GM21529 (cell line): ENCODE results near the gene KCNH2.

ENCODE experiments used
- ATAC-seq: cut with Tn5 transposase; IDR thresholded peaks from one replicate; pipeline ENCODE4 v1.9.1; 2021; ENCODE audit not compliant: unreplicated experiment

The KCNH2 gene

DNA sequence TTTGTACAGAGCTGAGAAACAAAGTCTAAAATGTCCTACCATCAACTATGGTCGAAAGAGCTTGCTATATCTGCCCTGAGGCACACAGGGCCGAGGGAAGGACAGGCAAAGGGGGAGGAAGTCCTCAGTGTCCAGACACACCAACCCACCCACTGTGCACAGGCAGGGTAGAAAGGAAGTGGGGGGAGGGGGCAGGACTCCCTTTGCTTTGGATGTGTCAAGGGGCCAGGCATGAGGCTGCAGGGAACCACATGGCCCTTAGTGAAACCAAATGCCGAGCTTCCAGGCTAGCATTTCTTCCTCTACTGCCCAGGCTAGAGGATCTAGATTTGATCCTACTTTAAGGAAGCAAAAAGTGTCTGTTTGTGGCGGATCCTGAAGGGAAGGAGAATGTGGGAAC, 28.6 kb downstream of the KCNH2 start:
- no peak for ATAC-seq

DNA sequence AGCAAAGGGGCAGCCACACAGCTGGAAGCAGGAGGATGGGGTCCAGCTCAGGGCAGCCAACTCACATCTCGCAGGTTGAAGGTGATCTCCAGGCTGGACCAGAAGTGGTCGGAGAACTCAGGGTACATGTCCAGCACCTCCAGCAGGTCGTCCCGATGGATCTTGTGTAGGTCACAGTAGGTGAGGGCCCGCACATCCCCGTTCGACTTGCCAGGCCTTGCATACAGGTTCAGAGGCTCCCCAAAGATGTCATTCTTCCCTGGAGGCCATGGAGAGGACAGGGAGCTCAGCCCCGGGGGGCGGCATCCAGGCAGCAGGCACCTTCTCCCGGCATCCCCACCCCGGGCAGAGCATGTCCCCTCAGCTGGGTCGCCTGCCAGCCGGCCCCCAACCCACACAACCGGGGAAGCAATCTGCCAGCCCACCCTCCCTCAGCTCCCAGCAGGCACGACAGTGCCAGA, 29.3 kb downstream of the KCNH2 start:
- ATAC-seq, result no peak

DNA sequence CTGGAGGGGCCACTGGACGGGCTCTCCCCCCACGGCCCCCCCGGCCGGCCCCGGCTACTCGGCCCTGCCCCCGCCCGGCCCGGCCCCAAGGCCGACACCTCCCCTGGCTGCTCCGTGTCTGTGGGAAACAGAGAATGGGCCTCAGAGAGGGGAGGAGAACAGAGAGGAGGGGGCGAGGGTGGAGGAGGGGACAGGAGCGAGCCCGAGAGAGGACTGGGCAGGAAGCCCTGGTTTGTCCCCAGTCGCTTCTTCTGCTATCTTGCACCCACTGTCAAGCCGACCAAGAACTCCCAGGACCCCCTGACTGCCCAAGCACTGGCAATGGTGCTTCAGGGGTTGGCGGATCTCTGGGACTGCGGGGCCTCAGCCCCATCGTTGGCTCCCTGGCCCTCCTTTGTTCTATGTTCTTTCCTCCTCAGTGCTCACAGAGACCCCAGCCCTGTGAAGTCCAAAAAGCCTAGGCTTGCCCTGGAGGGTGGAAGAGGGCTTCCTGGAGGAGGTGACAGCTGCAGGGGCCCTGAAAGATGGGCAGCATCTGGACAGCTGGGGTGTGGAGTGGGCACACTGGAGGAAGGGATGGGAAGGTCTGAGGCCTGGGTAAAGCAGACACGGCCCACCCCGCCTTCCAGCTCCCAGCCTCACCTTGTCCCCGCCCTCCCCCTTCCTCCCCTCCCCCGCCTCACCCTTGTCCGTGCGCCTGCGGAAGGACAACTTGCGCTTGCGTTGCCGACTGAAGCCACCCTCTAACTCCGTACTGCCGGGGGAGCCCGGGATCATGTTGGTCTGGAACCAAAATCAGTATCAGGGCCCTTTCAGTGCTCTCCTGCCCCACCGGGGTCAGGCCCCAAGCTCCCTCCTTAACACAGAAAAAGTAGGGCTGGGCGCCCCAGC, 30.1 kb downstream of the KCNH2 start:
- ATAC-seq, result no peak

DNA sequence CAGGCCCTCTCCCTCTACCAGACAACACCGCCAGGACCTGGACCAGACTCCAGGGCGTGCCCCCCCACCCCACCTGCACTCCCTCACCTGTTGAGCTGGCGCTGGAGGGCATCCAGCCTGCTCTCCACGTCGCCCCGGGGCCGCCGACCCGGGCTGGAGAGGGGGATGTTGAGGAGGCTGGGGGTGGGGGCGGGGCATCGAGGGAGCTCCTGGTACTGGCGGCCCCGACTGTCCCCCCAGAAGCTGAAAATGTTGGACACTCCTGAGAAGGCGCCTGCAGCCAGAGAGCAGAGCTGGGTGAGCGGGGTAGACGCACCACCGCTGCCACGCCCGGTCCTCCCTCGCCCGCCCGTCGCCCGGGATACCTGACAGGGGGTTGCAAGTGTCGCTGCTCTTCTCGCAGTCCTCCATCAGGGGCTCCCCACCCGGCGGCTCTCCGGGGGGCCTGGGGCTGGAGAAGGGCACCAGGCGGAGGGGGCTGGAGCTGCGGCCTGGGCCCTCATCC, 30.8 kb downstream of the KCNH2 start:
- ATAC-seq, result no peak

DNA sequence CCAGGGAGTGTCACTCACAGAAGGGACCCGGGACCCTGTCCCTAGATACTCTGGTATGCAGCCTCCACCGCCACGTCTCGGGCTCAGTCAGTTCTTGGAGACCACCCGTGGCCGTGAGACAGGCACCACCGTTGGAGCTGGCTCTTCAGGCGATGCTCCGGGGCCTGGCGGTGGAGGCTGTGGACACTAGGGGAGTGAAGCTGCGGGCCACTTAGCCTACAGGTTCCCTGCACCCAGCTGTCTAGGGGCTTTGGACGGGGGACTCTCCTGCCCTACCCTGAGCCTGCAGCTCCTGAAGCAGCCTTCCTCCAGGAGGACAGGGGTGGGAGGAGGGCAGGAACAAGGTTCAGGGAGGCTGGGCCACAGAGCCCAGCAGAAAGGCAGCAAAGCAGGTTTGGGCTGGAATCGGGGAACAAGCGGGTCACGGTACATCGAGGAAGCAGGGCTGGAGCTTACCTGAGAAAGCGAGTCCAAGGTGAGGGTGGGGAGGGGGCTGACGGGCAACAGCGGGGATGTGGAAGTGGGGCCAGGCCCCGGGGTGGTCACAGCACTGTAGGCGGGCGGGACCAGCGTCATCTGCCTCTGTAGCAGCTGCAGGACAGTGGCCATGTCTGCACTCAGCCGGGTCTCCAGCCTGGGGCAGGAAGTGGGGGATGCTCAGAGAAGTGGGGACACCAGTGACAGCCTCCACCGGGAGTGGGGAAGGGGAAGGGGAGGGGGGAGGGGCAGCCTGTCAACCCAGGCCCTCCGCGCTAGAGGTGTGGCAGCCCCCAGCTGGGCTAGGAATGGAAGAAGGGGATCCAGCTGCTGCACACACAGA, 31.5 kb downstream of the KCNH2 start:
- no peak for ATAC-seq

DNA sequence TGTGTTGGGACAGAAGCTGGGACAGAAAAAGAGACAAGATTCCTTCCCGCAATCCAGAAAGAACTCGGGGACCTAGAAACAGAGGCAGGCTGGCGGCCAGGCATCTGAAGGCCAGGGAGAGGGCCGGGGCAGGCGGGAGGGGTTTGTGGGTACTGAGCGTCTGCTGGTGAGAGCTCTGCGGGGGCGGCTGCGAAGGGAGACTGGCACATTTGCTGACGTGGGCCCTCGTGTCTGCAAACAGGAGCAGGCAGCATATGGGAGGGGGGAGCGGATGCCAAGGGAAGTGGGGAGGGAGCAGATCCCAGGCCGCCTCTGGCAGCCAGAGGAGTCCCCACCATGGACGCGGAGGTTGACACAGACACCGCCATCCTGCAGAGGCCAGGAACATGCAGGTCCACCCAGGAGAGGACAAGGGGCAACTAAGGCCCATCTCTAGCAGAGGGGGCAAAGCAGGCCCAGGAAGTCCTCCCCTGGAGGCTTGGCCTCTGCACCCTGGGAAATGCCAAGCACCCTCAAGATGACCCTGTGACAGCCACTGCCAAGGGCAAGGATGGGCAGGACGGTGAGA, 32.2 kb downstream of the KCNH2 start:
- no peak for ATAC-seq

DNA sequence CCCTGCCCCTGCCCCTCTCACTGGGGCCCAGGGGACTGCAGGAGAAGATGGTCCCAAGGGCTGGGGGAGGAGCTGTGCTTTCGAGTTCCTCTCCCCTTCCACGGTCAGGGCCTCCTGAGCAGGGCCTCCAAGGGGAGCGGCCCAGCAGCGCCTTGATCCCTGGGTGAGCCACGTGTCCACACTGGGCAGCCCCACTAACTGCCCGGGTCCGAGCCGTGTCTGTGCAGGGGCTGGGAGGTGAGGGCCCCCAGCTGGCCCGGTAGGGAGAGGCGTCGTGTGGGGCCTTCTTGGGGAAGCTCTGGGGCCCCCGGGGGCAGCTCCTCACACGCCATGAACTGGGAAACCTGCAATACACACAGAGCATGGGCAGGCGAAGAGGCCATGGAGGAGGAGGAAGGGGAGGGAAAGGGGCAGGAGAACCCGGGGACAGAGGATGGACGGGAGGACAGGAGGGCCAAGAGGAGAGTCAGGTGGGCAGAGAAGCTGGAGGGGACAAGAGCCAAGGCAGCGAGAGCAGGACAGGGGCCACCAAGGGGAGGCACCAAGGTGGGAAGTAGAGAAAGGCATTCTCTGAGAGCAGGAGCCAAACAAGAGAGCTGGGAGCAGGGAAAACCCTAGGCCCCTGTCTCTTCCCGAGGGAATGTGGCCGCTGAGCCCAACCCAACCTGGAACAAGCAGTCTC, 32.8 kb downstream of the KCNH2 start:
- ATAC-seq, result no peak

DNA sequence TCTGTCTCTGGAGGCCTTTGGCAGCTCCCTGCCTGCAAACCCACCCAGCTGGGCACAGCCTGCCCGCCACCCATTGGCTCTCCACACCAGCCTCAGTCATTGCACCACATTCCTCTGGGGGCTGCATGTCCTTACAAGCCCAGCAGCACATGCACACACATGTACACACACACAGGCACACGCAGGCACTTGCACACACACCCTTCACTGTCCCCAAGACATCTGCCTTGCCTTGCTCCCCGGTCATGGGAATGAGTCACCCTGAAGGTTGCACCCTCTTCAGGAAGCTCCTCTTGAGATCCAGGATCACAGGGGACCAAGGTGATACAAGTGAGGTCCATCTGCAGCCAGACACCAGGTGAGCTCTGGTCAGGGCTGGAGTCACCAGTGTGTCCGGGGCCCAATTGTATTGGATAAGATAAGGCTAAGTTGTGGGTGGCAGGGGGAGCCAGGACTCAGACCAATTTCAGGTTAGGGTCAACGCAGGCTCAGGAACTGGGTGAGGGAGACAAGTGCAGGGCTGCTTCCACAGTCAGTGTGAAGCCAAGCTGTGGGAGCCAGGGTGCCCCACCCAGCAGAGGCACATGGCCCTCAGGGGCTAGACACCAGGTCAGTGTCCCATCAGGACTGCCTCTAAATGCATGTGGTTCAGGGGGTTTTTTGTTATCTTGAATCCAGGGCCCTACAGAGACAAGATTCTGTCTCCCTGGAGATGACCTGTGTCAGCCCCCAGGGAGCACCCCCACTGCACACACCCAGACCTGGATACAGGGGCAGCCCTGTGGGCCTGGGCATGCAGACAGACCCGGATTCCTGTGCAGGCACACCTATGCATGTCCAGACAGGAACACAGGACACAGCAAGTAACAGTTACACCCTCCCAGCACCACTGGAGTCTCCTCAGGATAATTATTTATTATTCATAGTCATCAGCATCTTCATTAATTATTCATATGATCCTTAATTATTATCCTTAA, 33.8 kb downstream of the KCNH2 start:
- ATAC-seq, result no peak

DNA sequence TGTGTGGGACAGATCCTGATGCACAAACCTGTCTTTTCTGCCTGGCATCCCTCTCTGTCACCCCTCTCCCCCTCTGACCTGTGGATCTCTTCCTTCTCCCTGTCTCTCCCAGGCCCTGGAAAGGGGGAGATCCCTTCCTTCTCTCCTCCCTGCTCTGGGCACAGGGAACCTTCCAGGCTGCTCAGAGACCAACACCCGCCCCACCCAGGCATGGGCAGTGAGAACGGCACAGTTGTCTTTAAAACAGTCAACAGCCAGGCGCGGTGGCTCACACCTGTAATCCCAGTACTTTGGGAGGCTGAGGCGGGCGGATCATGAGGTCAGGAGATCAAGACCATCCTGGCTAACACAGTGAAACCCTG, 34.7 kb downstream of the KCNH2 start:
- no peak for ATAC-seq

DNA sequence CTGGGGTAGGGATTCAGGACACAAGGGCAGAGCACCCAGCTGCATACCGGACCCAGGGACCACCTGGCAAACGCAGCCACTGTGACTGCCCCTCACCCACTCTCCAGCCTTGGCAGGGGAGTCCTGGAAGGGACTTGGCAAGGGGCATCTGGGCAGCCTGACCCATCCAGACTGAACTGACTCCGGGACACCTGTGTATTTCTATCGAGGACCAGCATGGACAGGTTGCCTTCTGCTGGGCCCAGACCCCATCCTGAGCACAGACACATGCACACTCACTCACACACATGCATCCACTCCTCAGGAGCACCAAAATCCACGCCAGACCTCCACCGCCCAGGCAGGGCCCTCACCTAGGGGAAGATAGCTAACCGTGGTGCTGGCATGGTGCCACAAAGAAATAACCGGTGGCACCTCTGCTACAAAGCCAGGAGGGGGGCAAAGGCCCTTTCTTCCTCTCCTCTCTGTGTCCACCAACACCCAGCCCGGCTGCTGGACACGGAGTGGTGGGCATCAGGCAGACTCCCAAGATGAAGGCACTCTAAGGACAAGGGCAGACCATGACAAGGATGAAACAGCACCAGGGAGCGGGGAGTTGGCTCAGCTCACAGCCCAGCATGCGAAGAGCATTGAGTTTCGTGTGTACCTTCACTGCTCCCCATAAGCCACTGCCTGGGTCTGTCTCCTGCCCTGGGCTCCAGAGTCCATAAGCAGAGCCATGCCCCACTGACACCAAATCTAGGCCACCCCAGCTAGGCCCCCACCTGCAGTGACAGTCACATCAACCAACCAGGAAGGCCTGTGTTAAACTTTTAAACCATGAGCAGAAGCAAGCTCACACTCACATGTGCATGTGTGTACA, 35.3 kb downstream of the KCNH2 start:
- no peak for ATAC-seq

DNA sequence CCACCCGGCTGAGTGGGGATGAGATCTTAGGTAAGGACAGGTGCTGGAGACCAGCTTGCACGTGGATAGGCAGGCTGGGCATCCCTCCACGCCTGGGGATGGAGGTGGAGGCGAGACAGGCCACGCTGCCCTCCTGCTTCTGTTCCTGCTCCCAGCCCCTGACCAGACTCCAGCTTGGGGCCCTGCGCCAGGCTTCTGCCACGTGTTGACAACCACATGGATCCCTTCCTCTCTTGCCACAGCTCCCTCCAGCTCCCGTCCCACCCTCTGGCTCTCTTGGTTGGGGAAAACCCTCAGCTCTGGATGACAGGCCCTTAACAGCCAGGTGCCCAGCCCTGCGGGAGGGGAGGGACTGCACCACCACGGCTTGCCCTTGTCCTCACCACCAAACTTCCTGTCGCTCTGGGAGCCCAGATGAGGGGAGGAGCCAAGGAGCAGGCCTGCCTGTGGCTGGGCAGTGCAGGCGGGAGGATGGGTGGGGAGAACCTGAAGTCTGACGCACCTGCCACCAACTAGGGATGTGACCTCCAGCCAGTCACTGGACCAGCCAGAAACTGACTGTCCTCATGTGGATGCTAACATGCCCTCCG, 36.0 kb downstream of the KCNH2 start:
- ATAC-seq, result no peak

DNA sequence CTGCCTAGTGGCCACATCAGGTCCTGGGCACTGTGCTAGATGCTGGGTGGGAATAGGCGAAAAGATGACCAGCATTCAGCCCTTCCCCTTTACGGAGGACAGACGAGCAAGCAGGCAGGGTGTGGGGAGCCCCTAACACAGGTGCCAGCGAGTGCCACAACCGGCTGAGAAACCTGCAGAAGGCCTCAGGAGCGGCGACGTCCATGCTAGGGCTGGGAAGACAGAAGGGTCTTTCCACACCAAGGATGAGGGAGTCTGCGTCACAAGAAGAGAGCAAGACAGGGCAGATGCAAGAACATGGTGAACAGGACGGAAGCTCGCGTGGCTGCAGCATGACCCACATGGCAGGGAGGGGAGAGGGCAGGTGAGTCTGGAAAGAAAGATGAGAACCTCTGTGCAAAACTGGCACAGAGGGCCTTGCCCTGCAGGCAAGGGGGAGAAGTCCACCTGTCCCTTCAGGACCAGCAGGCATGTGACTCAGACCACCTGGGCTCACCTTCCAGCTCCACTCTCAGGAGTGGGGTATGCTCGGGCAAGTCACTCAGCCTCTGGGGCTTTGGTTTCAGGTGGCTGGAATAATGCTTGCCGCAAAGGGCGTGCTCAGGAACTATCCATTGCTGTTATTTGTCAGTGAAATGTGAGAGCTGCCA, 36.6 kb downstream of the KCNH2 start:
- ATAC-seq, result no peak

DNA sequence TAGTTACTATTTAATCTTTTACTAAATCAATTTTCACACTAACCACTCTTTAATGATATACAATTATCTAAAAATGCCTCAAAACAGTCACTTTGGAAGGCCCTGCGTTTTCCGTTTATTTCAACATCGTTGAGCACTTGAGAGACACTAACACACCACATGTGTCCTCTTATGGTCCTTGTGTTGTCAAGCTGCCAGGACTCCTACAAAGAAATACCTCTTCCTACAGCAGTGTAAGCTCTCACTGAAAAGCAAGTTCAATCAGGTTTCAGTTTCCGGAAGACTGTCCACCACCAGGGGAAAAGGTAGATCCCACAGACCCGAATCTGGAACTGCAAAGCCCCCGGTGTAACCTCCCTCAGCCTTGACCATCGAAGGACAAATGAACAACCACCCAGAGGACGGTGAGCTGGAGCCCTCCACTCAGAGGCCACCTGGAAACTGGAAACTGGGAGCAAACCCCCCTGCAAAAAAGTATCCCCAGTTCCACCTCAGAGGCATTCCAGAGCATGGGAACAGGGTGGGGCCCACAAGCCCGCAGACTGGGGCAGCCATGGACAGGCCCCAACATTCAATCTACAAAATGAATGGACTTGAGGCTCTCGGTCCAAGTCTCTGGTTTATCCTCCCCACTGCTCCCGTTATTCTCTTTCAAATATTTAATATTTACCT, 37.6 kb downstream of the KCNH2 start:
- ATAC-seq, result no peak

DNA sequence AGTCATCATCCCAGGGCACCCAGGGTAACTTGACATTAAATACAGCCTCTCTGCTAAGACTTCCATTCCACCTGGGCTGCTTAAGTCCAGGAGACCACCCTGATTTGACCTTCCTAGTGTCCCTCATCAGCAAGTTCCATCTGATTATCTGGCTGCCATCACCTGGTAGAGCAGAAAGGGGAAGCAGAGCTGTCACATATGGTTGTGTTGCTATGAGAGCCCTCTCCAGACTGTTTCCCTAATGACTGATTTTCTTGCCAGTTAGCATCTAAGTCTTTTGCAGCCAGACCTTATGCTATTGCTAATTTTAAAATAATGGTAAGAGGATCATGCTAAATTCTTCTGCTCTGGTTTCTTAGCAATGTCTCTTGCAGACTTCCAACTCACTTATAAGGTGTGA, 38.7 kb downstream of the KCNH2 start:
- no peak for ATAC-seq

DNA sequence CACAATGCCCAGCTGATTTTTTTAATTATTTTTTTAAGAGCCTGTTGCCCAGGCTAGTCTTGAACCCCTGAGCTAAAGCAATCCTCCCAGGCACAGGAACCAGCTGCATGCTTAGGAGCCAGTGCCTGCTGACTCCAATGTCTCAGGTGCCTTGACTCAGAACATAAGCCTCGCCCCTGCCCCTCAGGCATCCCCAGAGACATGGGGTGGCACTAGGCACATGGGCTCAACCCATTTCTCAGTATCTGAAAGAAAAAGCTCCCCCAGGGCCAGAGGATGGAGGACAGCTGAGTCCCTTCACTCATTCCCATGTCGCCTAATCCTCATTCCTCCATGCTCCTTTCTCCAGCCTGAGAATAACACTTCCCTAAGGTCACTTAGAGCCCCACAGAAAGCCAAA, 39.1 kb downstream of the KCNH2 start:
- ATAC-seq, result no peak

DNA sequence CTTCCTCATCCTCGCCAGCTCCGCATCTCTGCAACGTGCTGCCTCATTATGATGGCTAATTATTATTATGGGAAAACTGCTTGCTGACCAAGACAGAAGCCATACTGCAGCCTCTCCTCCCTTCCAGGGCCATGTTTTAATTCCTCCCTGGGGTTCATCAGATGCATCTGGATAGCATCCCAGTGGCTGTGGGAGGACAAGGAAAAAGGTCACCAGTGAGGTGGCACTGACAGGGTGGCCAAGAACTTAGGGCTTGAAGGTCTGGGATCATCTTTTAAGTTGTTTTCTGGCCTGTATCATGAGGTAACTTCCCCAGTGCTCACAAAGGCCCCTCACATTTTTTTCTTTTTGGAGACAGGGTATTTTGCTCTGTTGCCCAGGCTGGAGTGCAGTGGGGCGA, 39.6 kb downstream of the KCNH2 start:
- ATAC-seq, result no peak

DNA sequence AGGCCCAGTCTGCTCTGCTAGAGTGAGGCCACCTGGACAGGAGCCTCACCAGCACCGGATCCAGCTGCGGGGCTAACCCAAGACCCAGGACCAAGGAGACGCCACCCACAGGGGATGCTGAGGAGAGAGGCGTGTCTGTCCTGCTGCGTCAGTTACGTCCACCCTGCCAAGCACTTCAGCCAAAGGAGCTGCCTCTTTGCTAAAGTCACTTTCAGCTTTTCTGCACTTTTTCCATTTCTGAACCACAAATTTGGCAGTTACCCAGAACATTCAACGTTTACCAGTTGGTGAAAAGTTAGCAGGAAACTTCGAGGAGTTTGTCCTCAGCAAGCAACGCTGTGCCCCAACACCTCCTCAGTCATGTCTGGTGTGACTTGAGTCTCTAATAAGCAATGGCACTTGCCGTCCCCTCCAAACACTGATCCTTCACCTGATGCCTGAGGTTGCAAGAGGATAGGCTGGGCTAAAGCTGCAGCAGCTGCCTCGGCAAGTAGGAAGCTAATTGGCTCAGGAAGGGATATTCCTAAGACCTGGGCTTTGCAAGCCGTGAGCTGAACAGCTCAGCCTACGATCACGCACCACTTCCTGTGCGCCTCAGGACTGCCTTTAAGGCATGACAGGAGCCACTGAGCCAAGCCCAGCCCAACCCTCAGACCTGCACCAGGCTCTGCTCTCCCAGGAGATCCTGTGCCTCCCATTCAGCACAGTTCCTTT, 40.1 kb downstream of the KCNH2 start:
- ATAC-seq, result no peak
